ENCODE measurements around the gene STXBP5.

Gene STXBP5

DNA sequence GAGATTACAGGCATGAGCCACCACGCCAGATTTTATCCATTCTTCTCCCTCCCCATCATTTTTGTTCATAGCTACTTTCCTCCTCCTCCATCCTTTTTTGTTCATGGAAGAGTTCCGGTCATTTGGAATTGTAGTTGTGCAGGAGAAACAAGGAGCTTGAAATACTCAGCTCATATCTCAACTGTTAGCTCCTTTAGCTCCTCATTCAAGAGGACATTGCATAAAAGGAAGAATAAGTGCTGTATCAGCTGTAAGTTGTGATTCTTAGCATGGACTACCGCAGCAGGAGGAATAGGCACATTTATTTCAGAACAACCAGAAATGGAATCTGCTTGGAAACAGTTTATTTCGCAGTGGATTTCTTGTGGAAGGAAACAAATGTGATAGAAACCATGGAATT, 7.6 kb downstream of the STXBP5 start:
- H3K79me2 ChIP-seq (ENCODE audit: insufficient read depth, low read length) = peaks cover 1% of the 10 kb centered on the region; the same call in 1 of the 2 replicates
- no peaks in the 10 kb centered on the region for H3K27me3 ChIP-seq (ENCODE audit: insufficient read depth, low read length)
- no peaks in the 10 kb centered on the region for H3K9me2 ChIP-seq (ENCODE audit: low read depth, low read length)
- H3K4me3 ChIP-seq (ENCODE audit: low read depth, low read length, poor library complexity, severe bottlenecking) = no peak overlapping the region
- TF ChIP-seq CTCF (IDR thresholded peaks at IDR 0.05; ENCODE audit: low read length) (no peak), EZH2 (IDR thresholded peaks at IDR 0.05; ENCODE audit: borderline replicate concordance, low read length) (no peak)
- H2AFZ ChIP-seq (ENCODE audit: low read length) = no peak overlapping the region
- no peaks in the 10 kb centered on the region for H3K9me3 ChIP-seq (ENCODE audit: low read length)
- no peak overlapping the region for H3K9ac ChIP-seq (ENCODE audit: low read length)
- H4K20me1 ChIP-seq (ENCODE audit: insufficient read depth, low read length) = no peaks in the 10 kb centered on the region
- no peak overlapping the region for H3K27ac ChIP-seq (ENCODE audit: low read depth, low read length, poor library complexity, severe bottlenecking)
- peaks cover 1% of the 10 kb centered on the region for H3K4me1 ChIP-seq (ENCODE audit: insufficient read depth, low read length, severe bottlenecking)
- H3K36me3 ChIP-seq (ENCODE audit: insufficient read depth, low read length) = no peaks in the 10 kb centered on the region
- no peaks in the 10 kb centered on the region for H3F3A ChIP-seq (ENCODE audit: insufficient read depth, low read length)
- H3K4me2 ChIP-seq (ENCODE audit: low read length) = no peak overlapping the region

DNA sequence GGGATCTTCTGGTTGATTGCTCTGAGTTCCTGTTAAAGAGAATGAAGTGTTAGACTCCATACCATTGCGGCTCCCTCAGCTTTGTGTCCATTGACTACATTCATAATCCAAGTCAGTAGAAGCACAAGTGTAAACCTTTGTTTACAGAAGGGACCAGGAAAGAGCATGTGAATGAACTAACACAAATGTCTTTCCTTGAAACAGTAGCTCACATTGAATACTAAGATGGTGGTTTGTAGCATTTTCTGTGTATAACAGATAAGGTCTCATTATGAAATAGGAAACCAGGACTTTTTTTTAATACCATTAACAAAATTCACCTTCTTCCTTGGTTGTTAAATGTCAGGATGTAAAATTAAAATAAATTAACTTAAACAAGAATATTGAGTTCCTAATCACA, 8.4 kb downstream of the STXBP5 start:
- TF ChIP-seq CTCF (IDR thresholded peaks at IDR 0.05; ENCODE audit: low read length) (no peak), EZH2 (IDR thresholded peaks at IDR 0.05; ENCODE audit: borderline replicate concordance, low read length) (no peak)
- H3K9ac ChIP-seq (ENCODE audit: low read length) = no peak overlapping the region
- no peaks in the 10 kb centered on the region for H3K27me3 ChIP-seq (ENCODE audit: insufficient read depth, low read length)
- H4K20me1 ChIP-seq (ENCODE audit: insufficient read depth, low read length) = no peaks in the 10 kb centered on the region
- H3K27ac ChIP-seq (ENCODE audit: low read depth, low read length, poor library complexity, severe bottlenecking) = no peak overlapping the region
- H3K79me2 ChIP-seq (ENCODE audit: insufficient read depth, low read length) = no peaks in the 10 kb centered on the region; the same call in 1 of the 2 replicates
- no peak overlapping the region for H3K4me3 ChIP-seq (ENCODE audit: low read depth, low read length, poor library complexity, severe bottlenecking)
- no peaks in the 10 kb centered on the region for H3K9me2 ChIP-seq (ENCODE audit: low read depth, low read length)
- no peaks in the 10 kb centered on the region for H3K36me3 ChIP-seq (ENCODE audit: insufficient read depth, low read length)
- no peaks in the 10 kb centered on the region for H3K4me1 ChIP-seq (ENCODE audit: insufficient read depth, low read length, severe bottlenecking)
- no peaks in the 10 kb centered on the region for H3K9me3 ChIP-seq (ENCODE audit: low read length)
- no peaks in the 10 kb centered on the region for H3F3A ChIP-seq (ENCODE audit: insufficient read depth, low read length)
- H2AFZ ChIP-seq (ENCODE audit: low read length) = no peak overlapping the region
- no peak overlapping the region for H3K4me2 ChIP-seq (ENCODE audit: low read length)

GRCh38 chr6:147213772-147214171, 9.6 kb downstream of the STXBP5 start:
- no peak overlapping the region for H3K4me2 ChIP-seq (ENCODE audit: low read length)
- H3K27me3 ChIP-seq (ENCODE audit: insufficient read depth, low read length) = no peaks in the 10 kb centered on the region
- H3K9ac ChIP-seq (ENCODE audit: low read length) = no peak overlapping the region
- H3K4me3 ChIP-seq (ENCODE audit: low read depth, low read length, poor library complexity, severe bottlenecking) = no peak overlapping the region
- H3K27ac ChIP-seq (ENCODE audit: low read depth, low read length, poor library complexity, severe bottlenecking) = no peak overlapping the region
- no peak for TF ChIP-seq EZH2 (IDR thresholded peaks at IDR 0.05; ENCODE audit: borderline replicate concordance, low read length)
- no peak for TF ChIP-seq CTCF (IDR thresholded peaks at IDR 0.05; ENCODE audit: low read length)
- no peaks in the 10 kb centered on the region for H3K4me1 ChIP-seq (ENCODE audit: insufficient read depth, low read length, severe bottlenecking)
- no peaks in the 10 kb centered on the region for H3K9me2 ChIP-seq (ENCODE audit: low read depth, low read length)
- no peaks in the 10 kb centered on the region; the same call in 1 of the 2 replicates for H3K79me2 ChIP-seq (ENCODE audit: insufficient read depth, low read length)
- H3K9me3 ChIP-seq (ENCODE audit: low read length) = no peaks in the 10 kb centered on the region
- no peaks in the 10 kb centered on the region for H3F3A ChIP-seq (ENCODE audit: insufficient read depth, low read length)
- no peaks in the 10 kb centered on the region for H4K20me1 ChIP-seq (ENCODE audit: insufficient read depth, low read length)
- no peak overlapping the region for H2AFZ ChIP-seq (ENCODE audit: low read length)
- H3K36me3 ChIP-seq (ENCODE audit: insufficient read depth, low read length) = no peaks in the 10 kb centered on the region
